8988T (cell line): ENCODE results near the gene CNOT2.
"Not testable (repeated sequence)": the region's sequence is repeated elsewhere in the genome, so short reads cannot be mapped to it uniquely, and the experiment has no call there.

Experiments used
- DNase-seq: peaks from one replicate; pipeline ENCODE4 v3.0.0; 2011

CNOT2 gene

GRCh38 chr12:70254225-70254624, 11.0 kb downstream of the CNOT2 start:
- DNase-seq = no peak

GRCh38 chr12:70254846-70255245, 11.6 kb downstream of the CNOT2 start:
- DNase-seq = no peak

- no peak for DNase-seq
Measured at GRCh38 chr12:70255311-70255710, 12.1 kb downstream of the CNOT2 start.

GRCh38 chr12:70258605-70259403, 15.6 kb downstream of the CNOT2 start:
- no peak for DNase-seq

GRCh38 chr12:70260646-70261045, 17.4 kb downstream of the CNOT2 start:
- no peak for DNase-seq

GRCh38 chr12:70264067-70264867, 21.0 kb downstream of the CNOT2 start:
- DNase-seq = no peak

GRCh38 chr12:70265132-70265531, 21.9 kb downstream of the CNOT2 start:
- DNase-seq = no peak

- no peak for DNase-seq
Measured at GRCh38 chr12:70267550-70267949, 24.3 kb downstream of the CNOT2 start.

GRCh38 chr12:70268972-70269371, 25.7 kb downstream of the CNOT2 start:
- DNase-seq = no peak

GRCh38 chr12:70270108-70270507, 26.9 kb downstream of the CNOT2 start:
- no peak for DNase-seq

GRCh38 chr12:70271025-70271424, 27.8 kb downstream of the CNOT2 start:
- no peak for DNase-seq

GRCh38 chr12:70272510-70272909, 29.3 kb downstream of the CNOT2 start:
- no peak for DNase-seq

GRCh38 chr12:70275045-70275444, 31.8 kb downstream of the CNOT2 start:
- DNase-seq = no peak

- DNase-seq = no peak
Measured at GRCh38 chr12:70277973-70278372, 34.7 kb downstream of the CNOT2 start.

GRCh38 chr12:70278945-70279344, 35.7 kb downstream of the CNOT2 start:
- DNase-seq = no peak

- DNase-seq = no peak
Measured at GRCh38 chr12:70283232-70283631, 40.0 kb downstream of the CNOT2 start.

GRCh38 chr12:70288817-70289216, 45.6 kb downstream of the CNOT2 start:
- no peak for DNase-seq

- DNase-seq = no peak
Measured at GRCh38 chr12:70290116-70290515, 46.9 kb downstream of the CNOT2 start.

GRCh38 chr12:70292017-70292776, 49.0 kb downstream of the CNOT2 start:
- DNase-seq = no peak

GRCh38 chr12:70304684-70305555, 61.7 kb downstream of the CNOT2 start:
- not testable (repeated sequence) for DNase-seq

- no peak for DNase-seq
Measured at GRCh38 chr12:70305794-70306193, 62.6 kb downstream of the CNOT2 start.

GRCh38 chr12:70306676-70307075, 63.4 kb downstream of the CNOT2 start:
- DNase-seq = no peak
